ENCODE measurements around the gene KRT39. TPM values are rescaled to one million over a fixed set of nuclear protein-coding genes. Genes with fewer than 3 reads are reported as not detected.

KRT39 gene
- total and polyA plus RNA-seq, 2 of the 13 experiments (the other 11 are each of a cell fraction or from before 2014, with no cell fraction given), result 0.07 to 1.2 TPM

- TF ChIP-seq REL (CRISPR knock-in tag; conservative IDR thresholded peaks at IDR 0.05), result no peak
- TF ChIP-seq, protein P1, sequence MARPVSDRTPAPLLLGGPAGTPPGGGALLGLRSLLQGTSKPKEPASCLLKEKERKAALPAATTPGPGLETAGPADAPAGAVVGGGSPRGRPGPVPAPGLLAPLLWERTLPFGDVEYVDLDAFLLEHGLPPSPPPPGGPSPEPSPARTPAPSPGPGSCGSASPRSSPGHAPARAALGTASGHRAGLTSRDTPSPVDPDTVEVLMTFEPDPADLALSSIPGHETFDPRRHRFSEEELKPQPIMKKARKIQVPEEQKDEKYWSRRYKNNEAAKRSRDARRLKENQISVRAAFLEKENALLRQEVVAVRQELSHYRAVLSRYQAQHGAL (CRISPR knock-in tag; IDR thresholded peaks at IDR 0.05; ENCODE audit: not compliant biosample characterization), result no peak
- no peak for TF ChIP-seq DPF2 (CRISPR knock-in tag; IDR thresholded peaks at IDR 0.05; ENCODE audit: borderline replicate concordance, low read depth)
- TF ChIP-seq, protein P2, sequence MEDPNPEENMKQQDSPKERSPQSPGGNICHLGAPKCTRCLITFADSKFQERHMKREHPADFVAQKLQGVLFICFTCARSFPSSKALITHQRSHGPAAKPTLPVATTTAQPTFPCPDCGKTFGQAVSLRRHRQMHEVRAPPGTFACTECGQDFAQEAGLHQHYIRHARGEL (CRISPR knock-in tag; IDR thresholded peaks at IDR 0.05), result no peak
- TF ChIP-seq AGO2 (optimal IDR thresholded peaks at IDR 0.05; ENCODE audit: low read depth, low read length), result no peak
- no peak for TF ChIP-seq ZNF367 (CRISPR knock-in tag; IDR thresholded peaks at IDR 0.05; ENCODE audit: borderline replicate concordance)
- TF ChIP-seq ZNF678 (CRISPR knock-in tag; IDR thresholded peaks at IDR 0.05), result no peak
- no peak; a peak in 1 of 4 replicates for TF ChIP-seq KLF16 (CRISPR knock-in tag; IDR thresholded peaks at IDR 0.05)
- no peak for TF ChIP-seq NFYB (CRISPR knock-in tag; IDR thresholded peaks at IDR 0.05)
- TF ChIP-seq ZFYVE20 (CRISPR knock-in tag; IDR thresholded peaks at IDR 0.05; ENCODE audit: borderline replicate concordance, low read depth), result no peak
- TF ChIP-seq TP53 (CRISPR knock-in tag; conservative IDR thresholded peaks at IDR 0.05), result no peak
- no peak for TF ChIP-seq YY1 (IDR thresholded peaks at IDR 0.05; ENCODE audit: insufficient read depth, insufficient replicate concordance, low read depth, low read length)
- TF ChIP-seq SCMH1 (CRISPR knock-in tag; IDR thresholded peaks at IDR 0.05; ENCODE audit: borderline replicate concordance), result no peak
- TF ChIP-seq HOXD1 (CRISPR knock-in tag; IDR thresholded peaks at IDR 0.05), result no peak
- no peak for TF ChIP-seq SNAPC2 (CRISPR knock-in tag; IDR thresholded peaks at IDR 0.05)
- TF ChIP-seq ZNF644 (CRISPR knock-in tag; IDR thresholded peaks at IDR 0.05; ENCODE audit: low read depth), result no peak; the same call in 1 of the 2 replicates
- TF ChIP-seq YEATS4 (CRISPR knock-in tag; IDR thresholded peaks at IDR 0.05; ENCODE audit: borderline replicate concordance), result no peak
- peak; percentile 93 for TF ChIP-seq RARA (CRISPR knock-in tag; IDR thresholded peaks at IDR 0.05)
- no peak for TF ChIP-seq SPEN (CRISPR knock-in tag; IDR thresholded peaks at IDR 0.05; ENCODE audit: low read depth)
- 0 out of 2 replicates have a peak, but pooled peaks have one; percentile 39 for TF ChIP-seq POGZ (CRISPR knock-in tag; IDR thresholded peaks at IDR 0.05)
Measured at GRCh38 chr17:40915199-40915661, 51.5 kb downstream of the KRT39 start (continued).

Measured in HepG2 (cell line).